ENCODE data around the gene DAPL1.
"Not testable (repeated sequence)": the region's sequence is repeated elsewhere in the genome, so short reads cannot be mapped to it uniquely, and the experiment has no call there.

DAPL1 gene

GRCh38 chr2:158841850-158842249 is 46.7 kb downstream of the DAPL1 start:
- no peak overlapping the region for H3K4ac ChIP-seq (ENCODE audit: low read depth in 1 of 2, low read length in 2 of 2)
- no peak overlapping the region for H3K23ac ChIP-seq (ENCODE audit: low read length in 2 of 2)
- no peaks in the 10 kb centered on the region for H3K9me3 ChIP-seq (ENCODE audit: control insufficient read depth, low read length)
- no peak overlapping the region for H2BK5ac ChIP-seq (ENCODE audit: low read depth, low read length, poor library complexity, severe bottlenecking)
- H3K36me3 ChIP-seq (ENCODE audit: control insufficient read depth in 1 of 2, insufficient read depth in 2 of 2, low read depth in 1 of 2, low read length in 2 of 2), result no peaks in the 10 kb centered on the region
- H2BK120ac ChIP-seq (ENCODE audit: low read depth, low read length), result no peak overlapping the region
- DNase-seq, result peak; percentile 54
- no peak overlapping the region for H3K4me3 ChIP-seq (ENCODE audit: insufficient read depth in 1 of 2, low read depth in 1 of 2, low read length in 2 of 2)
- H3K14ac ChIP-seq (ENCODE audit: low read length in 2 of 2), result no peak overlapping the region
- no peak overlapping the region for H2BK12ac ChIP-seq (ENCODE audit: low read length in 2 of 2)
- no peaks in the 10 kb centered on the region for H3K79me1 ChIP-seq (replicated peaks; ENCODE audit: low read length, poor library complexity, severe bottlenecking)
- H2BK15ac ChIP-seq (ENCODE audit: low read depth, poor library complexity, severe bottlenecking), result no peak overlapping the region
- no peak overlapping the region for H2AK5ac ChIP-seq (ENCODE audit: low read length, severe bottlenecking)
- no peak overlapping the region for H4K91ac ChIP-seq (ENCODE audit: low read length)
- no peak overlapping the region for H2AFZ ChIP-seq (ENCODE audit: low read depth, low read length)
- H3K27ac ChIP-seq (ENCODE audit: low read length, poor library complexity, severe bottlenecking), result no peak overlapping the region
- H4K8ac ChIP-seq (ENCODE audit: low read length), result no peak overlapping the region
- peaks cover 0 to 30% of the 10 kb centered on the region in 2 experiments for H3K27me3 ChIP-seq (ENCODE audit: control insufficient read depth in 1 of 2, insufficient read depth in 1 of 2, low read length in 2 of 2)
- no peak overlapping the region for H3K18ac ChIP-seq (ENCODE audit: low read depth in 1 of 2, low read length in 2 of 2)
- H3K9ac ChIP-seq (ENCODE audit: low read length), result peak overlapping the region; percentile 22
- H3K4me2 ChIP-seq (ENCODE audit: low read length, poor library complexity, severe bottlenecking), result no peak overlapping the region
- peaks cover 2% of the 10 kb centered on the region for H3K4me1 ChIP-seq (ENCODE audit: control insufficient read depth, insufficient read depth, low read depth, low read length)

- Histone ChIP-seq H3K18ac (ENCODE audit: low read depth in 1 of 2, low read length in 2 of 2) (no peak overlapping the region), H3K9me3 (ENCODE audit: control insufficient read depth, low read length) (no peaks in the 10 kb centered on the region)
Observed at GRCh38 chr2:158845444-158845843, 50.3 kb downstream of the DAPL1 start.

GRCh38 chr2:158845859-158846258 is 50.7 kb downstream of the DAPL1 start:
- Histone ChIP-seq H3K27ac (ENCODE audit: low read length, poor library complexity, severe bottlenecking) (no peak overlapping the region), H4K8ac (ENCODE audit: low read length) (no peak overlapping the region), H2AFZ (ENCODE audit: low read depth, low read length) (no peak overlapping the region), H3K9ac (ENCODE audit: low read length) (no peak overlapping the region), H3K27me3 (ENCODE audit: control insufficient read depth in 1 of 2, insufficient read depth in 1 of 2, low read length in 2 of 2) (peaks cover 0 to 25% of the 10 kb centered on the region in 2 experiments), H3K4me2 (ENCODE audit: low read length, poor library complexity, severe bottlenecking) (no peak overlapping the region), H3K23ac (ENCODE audit: low read length in 2 of 2) (no peak overlapping the region), H3K4me3 (ENCODE audit: insufficient read depth in 1 of 2, low read depth in 1 of 2, low read length in 2 of 2) (no peak overlapping the region), H3K4ac (ENCODE audit: low read depth in 1 of 2, low read length in 2 of 2) (no peak overlapping the region), H3K36me3 (ENCODE audit: control insufficient read depth in 1 of 2, insufficient read depth in 2 of 2, low read depth in 1 of 2, low read length in 2 of 2) (no peaks in the 10 kb centered on the region), H3K9me3 (ENCODE audit: control insufficient read depth, low read length) (no peaks in the 10 kb centered on the region), H3K18ac (ENCODE audit: low read depth in 1 of 2, low read length in 2 of 2) (no peak overlapping the region), H2BK5ac (ENCODE audit: low read depth, low read length, poor library complexity, severe bottlenecking) (no peak overlapping the region), H2AK5ac (ENCODE audit: low read length, severe bottlenecking) (no peak overlapping the region), H3K4me1 (ENCODE audit: control insufficient read depth, insufficient read depth, low read depth, low read length) (peaks cover 2% of the 10 kb centered on the region), H2BK120ac (ENCODE audit: low read depth, low read length) (no peak overlapping the region), H4K91ac (ENCODE audit: low read length) (no peak overlapping the region), H2BK15ac (ENCODE audit: low read depth, poor library complexity, severe bottlenecking) (no peak overlapping the region), H3K14ac (ENCODE audit: low read length in 2 of 2) (no peak overlapping the region), H2BK12ac (ENCODE audit: low read length in 2 of 2) (no peak overlapping the region), H3K79me1 (replicated peaks; ENCODE audit: low read length, poor library complexity, severe bottlenecking) (no peaks in the 10 kb centered on the region)
- DNase-seq, result no peak
- WGBS, result 5% methylated on average over 3 of the region's 3 CpGs

More at GRCh38 chr2:158845444-158845843, 50.3 kb downstream of the DAPL1 start:
- no peak overlapping the region for H3K23ac ChIP-seq (ENCODE audit: low read length in 2 of 2)
- H3K27me3 ChIP-seq (ENCODE audit: control insufficient read depth in 1 of 2, insufficient read depth in 1 of 2, low read length in 2 of 2), result peaks cover 0 to 25% of the 10 kb centered on the region in 2 experiments
- H3K4me3 ChIP-seq (ENCODE audit: insufficient read depth in 1 of 2, low read depth in 1 of 2, low read length in 2 of 2), result no peak overlapping the region
- H3K4me2 ChIP-seq (ENCODE audit: low read length, poor library complexity, severe bottlenecking), result no peak overlapping the region
- no peak overlapping the region for H3K4ac ChIP-seq (ENCODE audit: low read depth in 1 of 2, low read length in 2 of 2)
- no peaks in the 10 kb centered on the region for H3K79me1 ChIP-seq (replicated peaks; ENCODE audit: low read length, poor library complexity, severe bottlenecking)
- H3K9ac ChIP-seq (ENCODE audit: low read length), result no peak overlapping the region
- H2BK120ac ChIP-seq (ENCODE audit: low read depth, low read length), result no peak overlapping the region
- no peak overlapping the region for H3K27ac ChIP-seq (ENCODE audit: low read length, poor library complexity, severe bottlenecking)
- peaks cover 2% of the 10 kb centered on the region for H3K4me1 ChIP-seq (ENCODE audit: control insufficient read depth, insufficient read depth, low read depth, low read length)
- no peak overlapping the region for H2BK15ac ChIP-seq (ENCODE audit: low read depth, poor library complexity, severe bottlenecking)
- no peak for DNase-seq
- no peaks in the 10 kb centered on the region for H3K36me3 ChIP-seq (ENCODE audit: control insufficient read depth in 1 of 2, insufficient read depth in 2 of 2, low read depth in 1 of 2, low read length in 2 of 2)
- H2AK5ac ChIP-seq (ENCODE audit: low read length, severe bottlenecking), result no peak overlapping the region
- H2AFZ ChIP-seq (ENCODE audit: low read depth, low read length), result no peak overlapping the region
- H3K14ac ChIP-seq (ENCODE audit: low read length in 2 of 2), result no peak overlapping the region
- no peak overlapping the region for H4K91ac ChIP-seq (ENCODE audit: low read length)
- no peak overlapping the region for H2BK5ac ChIP-seq (ENCODE audit: low read depth, low read length, poor library complexity, severe bottlenecking)
- H2BK12ac ChIP-seq (ENCODE audit: low read length in 2 of 2), result no peak overlapping the region
- no peak overlapping the region for H4K8ac ChIP-seq (ENCODE audit: low read length)

GRCh38 chr2:158847526-158847925 is 52.4 kb downstream of the DAPL1 start:
- H3K4me3 ChIP-seq (ENCODE audit: insufficient read depth in 1 of 2, low read depth in 1 of 2, low read length in 2 of 2); H3K14ac ChIP-seq (ENCODE audit: low read length in 2 of 2); H4K8ac ChIP-seq (ENCODE audit: low read length); H2BK15ac ChIP-seq (ENCODE audit: low read depth, poor library complexity, severe bottlenecking); H2BK5ac ChIP-seq (ENCODE audit: low read depth, low read length, poor library complexity, severe bottlenecking); H3K36me3 ChIP-seq (ENCODE audit: control insufficient read depth in 1 of 2, insufficient read depth in 2 of 2, low read depth in 1 of 2, low read length in 2 of 2); H3K23ac ChIP-seq (ENCODE audit: low read length in 2 of 2); H3K79me1 ChIP-seq (replicated peaks; ENCODE audit: low read length, poor library complexity, severe bottlenecking); H2BK12ac ChIP-seq (ENCODE audit: low read length in 2 of 2); H3K18ac ChIP-seq (ENCODE audit: low read depth in 1 of 2, low read length in 2 of 2); H3K27ac ChIP-seq (ENCODE audit: low read length, poor library complexity, severe bottlenecking); H2AK5ac ChIP-seq (ENCODE audit: low read length, severe bottlenecking); H3K9ac ChIP-seq (ENCODE audit: low read length); H3K4me1 ChIP-seq (ENCODE audit: control insufficient read depth, insufficient read depth, low read depth, low read length); H3K4me2 ChIP-seq (ENCODE audit: low read length, poor library complexity, severe bottlenecking); H3K4ac ChIP-seq (ENCODE audit: low read depth in 1 of 2, low read length in 2 of 2); DNase-seq; H2AFZ ChIP-seq (ENCODE audit: low read depth, low read length); H4K91ac ChIP-seq (ENCODE audit: low read length); H2BK120ac ChIP-seq (ENCODE audit: low read depth, low read length); H3K9me3 ChIP-seq (ENCODE audit: control insufficient read depth, low read length): not testable (repeated sequence)
- peaks cover 0 to 25% of the 10 kb centered on the region in 2 experiments for H3K27me3 ChIP-seq (ENCODE audit: control insufficient read depth in 1 of 2, insufficient read depth in 1 of 2, low read length in 2 of 2)
- no CpG with 5 or more reads among the region's 2 CpGs for WGBS
